Activated naive CD4-positive, alpha-beta T cell treated with anti-CD3 and anti-CD28 coated beads, Interleukin-2, amount 10 ng/mL, durations not matched to agents 7 days and 5 days (primary cell): ENCODE data around the gene LRRC8C.
A peak's percentile ranks its signal among the peaks of the same experiment; 100 is the strongest.
"Not testable (repeated sequence)": the region's sequence is repeated elsewhere in the genome, so short reads cannot be mapped to it uniquely, and the experiment has no call there.

Experiments used
- CTCF ChIA-PET: fragments of 350-600 bp; sonication (Branson Sonifier 250); formaldehyde crosslinking; loops from one replicate; lab custom pipeline; 2021; ENCODE audit warnings: antibody characterized with exemption; lab: Charles Lee
- DNase-seq: peaks from one replicate; pipeline ENCODE4 v3.0.0-alpha.2; 2020
- H3K27ac Mint-ChIP-seq: one replicate; pipeline ENCODE4 v1.8.0; 2021; ENCODE audit warnings: mild to moderate bottlenecking, moderate library complexity, mixed read lengths
- H3K27me3 Mint-ChIP-seq: one replicate; pipeline ENCODE4 v1.8.0; 2021; ENCODE audit warnings: mild to moderate bottlenecking, mixed read lengths
- H3K36me3 Mint-ChIP-seq: one replicate; pipeline ENCODE4 v1.8.0; 2021; ENCODE audit warnings: mixed read lengths
- H3K4me1 Mint-ChIP-seq: one replicate; pipeline ENCODE4 v1.8.0; 2021; ENCODE audit warnings: mixed read lengths
- H3K4me3 Mint-ChIP-seq: one replicate; pipeline ENCODE4 v1.8.0; 2021; ENCODE audit warnings: mild to moderate bottlenecking, moderate library complexity, mixed read lengths
- H3K9me3 Mint-ChIP-seq: one replicate; pipeline ENCODE4 v1.8.0; 2021; ENCODE audit warnings: mixed read lengths

LRRC8C gene

GRCh38 chr1:89699451-89699986 is 66.6 kb downstream of the LRRC8C start:
- Mint-ChIP-seq H3K27ac (peak overlapping the region; percentile 95), H3K9me3 (peaks cover 8% of the 10 kb centered on the region), H3K4me1 (peaks cover 81% of the 10 kb centered on the region), H3K27me3 (no peaks in the 10 kb centered on the region), H3K4me3 (no peak overlapping the region), H3K36me3 (peaks cover 81% of the 10 kb centered on the region)
- CTCF ChIA-PET, result interaction anchor here (1.0 to 2.2 kb wide), 2 partner anchors 20 to 63 kb away, joined by 4 read pairs; no protein-coding TSS in a partner anchor
- DNase-seq, result no peak

- no peak for DNase-seq
- peaks cover 8% of the 10 kb centered on the region for H3K9me3 Mint-ChIP-seq
- CTCF ChIA-PET, result interaction anchor here (1.4 kb wide), 1 partner anchor 61 kb away, joined by 4 read pairs; no protein-coding TSS in a partner anchor
These were observed 68.9 kb downstream of the LRRC8C start for GRCh38 chr1:89701746-89702241.

GRCh38 chr1:89702520-89703045 is 69.7 kb downstream of the LRRC8C start:
- H3K27ac Mint-ChIP-seq, result no peak overlapping the region
- peaks cover 8% of the 10 kb centered on the region for H3K9me3 Mint-ChIP-seq
- H3K36me3 Mint-ChIP-seq, result peaks cover 70% of the 10 kb centered on the region
- H3K4me1 Mint-ChIP-seq, result peaks cover 67% of the 10 kb centered on the region
- CTCF ChIA-PET, result interaction anchor here (1.3 kb wide), 1 partner anchor 11 kb away, joined by 4 read pairs; no protein-coding TSS in a partner anchor
- DNase-seq, result no peak
- H3K4me3 Mint-ChIP-seq, result no peak overlapping the region
- H3K27me3 Mint-ChIP-seq, result no peaks in the 10 kb centered on the region

More at GRCh38 chr1:89701746-89702241, 68.9 kb downstream of the LRRC8C start:
- Mint-ChIP-seq H3K36me3 (peaks cover 72% of the 10 kb centered on the region), H3K27ac (no peak overlapping the region), H3K27me3 (no peaks in the 10 kb centered on the region), H3K4me3 (no peak overlapping the region), H3K4me1 (peaks cover 72% of the 10 kb centered on the region)

- CTCF ChIA-PET, result interaction anchor here (1.3 kb wide), 1 partner anchor 10 kb away, joined by 4 read pairs; no protein-coding TSS in a partner anchor
- Mint-ChIP-seq H3K4me3 (no peak overlapping the region), H3K9me3 (peaks cover 8% of the 10 kb centered on the region), H3K27ac (no peak overlapping the region), H3K4me1 (peaks cover 61% of the 10 kb centered on the region), H3K36me3 (peaks cover 73% of the 10 kb centered on the region), H3K27me3 (no peaks in the 10 kb centered on the region)
- no peak for DNase-seq
These were observed 70.5 kb downstream of the LRRC8C start for GRCh38 chr1:89703469-89703868.

- no peaks in the 10 kb centered on the region for H3K27me3 Mint-ChIP-seq
- no peak overlapping the region for H3K4me3 Mint-ChIP-seq
- H3K27ac Mint-ChIP-seq, result no peak overlapping the region
- peaks cover 73% of the 10 kb centered on the region for H3K36me3 Mint-ChIP-seq
- H3K9me3 Mint-ChIP-seq, result peaks cover 7% of the 10 kb centered on the region
- CTCF ChIA-PET, result no interaction called here
- peaks cover 55% of the 10 kb centered on the region for H3K4me1 Mint-ChIP-seq
- no peak for DNase-seq
These were observed 71.1 kb downstream of the LRRC8C start for GRCh38 chr1:89704014-89704413.

- Mint-ChIP-seq H3K36me3 (peaks cover 69% of the 10 kb centered on the region), H3K4me1 (peaks cover 46% of the 10 kb centered on the region)
- CTCF ChIA-PET, H3K27me3 Mint-ChIP-seq, H3K4me3 Mint-ChIP-seq, H3K9me3 Mint-ChIP-seq, DNase-seq, H3K27ac Mint-ChIP-seq: not testable (repeated sequence)
These were observed 72.0 kb downstream of the LRRC8C start for GRCh38 chr1:89704885-89705284.

- Mint-ChIP-seq H3K4me3 (no peak overlapping the region), H3K4me1 (peaks cover 36% of the 10 kb centered on the region), H3K9me3 (peaks cover 7% of the 10 kb centered on the region), H3K36me3 (peaks cover 68% of the 10 kb centered on the region), H3K27me3 (no peaks in the 10 kb centered on the region), H3K27ac (peak overlapping the region; percentile 64)
- CTCF ChIA-PET, result interaction anchor here (0.5 kb wide), 1 partner anchor 167 kb away, joined by 3 read pairs; no protein-coding TSS in a partner anchor
- no peak for DNase-seq
These were observed 73.2 kb downstream of the LRRC8C start for GRCh38 chr1:89705901-89706699.

- Mint-ChIP-seq H3K4me3 (no peak overlapping the region), H3K9me3 (peaks cover 7% of the 10 kb centered on the region), H3K36me3 (peaks cover 63% of the 10 kb centered on the region), H3K4me1 (peaks cover 33% of the 10 kb centered on the region), H3K27ac (peak overlapping the region; percentile 64), H3K27me3 (no peaks in the 10 kb centered on the region)
- CTCF ChIA-PET, result no interaction called here
- DNase-seq, result no peak
These were observed 73.7 kb downstream of the LRRC8C start for GRCh38 chr1:89706700-89707012.

- peaks cover 20% of the 10 kb centered on the region for H3K4me1 Mint-ChIP-seq
- H3K27ac Mint-ChIP-seq, result no peak overlapping the region
- no peak for DNase-seq
- H3K9me3 Mint-ChIP-seq, result peaks cover 7% of the 10 kb centered on the region
- H3K4me3 Mint-ChIP-seq, result no peak overlapping the region
- peaks cover 66% of the 10 kb centered on the region for H3K36me3 Mint-ChIP-seq
- no peaks in the 10 kb centered on the region for H3K27me3 Mint-ChIP-seq
- CTCF ChIA-PET, result interaction anchor here (1.0 to 1.7 kb wide), 2 partner anchors 10 to 54 kb away, joined by 4 to 7 read pairs; no protein-coding TSS in a partner anchor
These were observed 75.9 kb downstream of the LRRC8C start for GRCh38 chr1:89708751-89709375.

- CTCF ChIA-PET, result no interaction called here
- Mint-ChIP-seq H3K36me3 (peaks cover 73% of the 10 kb centered on the region), H3K9me3 (no peaks in the 10 kb centered on the region), H3K27ac (no peak overlapping the region), H3K4me1 (peaks cover 13% of the 10 kb centered on the region), H3K4me3 (no peak overlapping the region), H3K27me3 (no peaks in the 10 kb centered on the region)
- no peak for DNase-seq
These were observed 77.7 kb downstream of the LRRC8C start for GRCh38 chr1:89710498-89711139.

- H3K27me3 Mint-ChIP-seq, result no peaks in the 10 kb centered on the region
- CTCF ChIA-PET, result no interaction called here
- peaks cover 75% of the 10 kb centered on the region for H3K36me3 Mint-ChIP-seq
- H3K4me1 Mint-ChIP-seq, result peaks cover 9% of the 10 kb centered on the region
- no peak overlapping the region for H3K4me3 Mint-ChIP-seq
- H3K9me3 Mint-ChIP-seq, result no peaks in the 10 kb centered on the region
- no peak for DNase-seq
- no peak overlapping the region for H3K27ac Mint-ChIP-seq
These were observed 78.3 kb downstream of the LRRC8C start for GRCh38 chr1:89711140-89711778.

GRCh38 chr1:89712420-89712819 is 79.5 kb downstream of the LRRC8C start:
- Mint-ChIP-seq H3K9me3 (no peaks in the 10 kb centered on the region), H3K4me3 (no peak overlapping the region), H3K27me3 (no peaks in the 10 kb centered on the region), H3K27ac (no peak overlapping the region), H3K4me1 (peaks cover 10% of the 10 kb centered on the region), H3K36me3 (peaks cover 73% of the 10 kb centered on the region)
- no peak for DNase-seq
- CTCF ChIA-PET, result interaction anchor here (1.7 kb wide), 1 partner anchor 50 kb away, joined by 7 read pairs; no protein-coding TSS in a partner anchor

GRCh38 chr1:89715677-89716076 is 82.8 kb downstream of the LRRC8C start:
- H3K4me1 Mint-ChIP-seq, result peaks cover 39% of the 10 kb centered on the region
- H3K4me3 Mint-ChIP-seq, result no peak overlapping the region
- H3K9me3 Mint-ChIP-seq, result no peaks in the 10 kb centered on the region
- CTCF ChIA-PET, result interaction anchor here (1.6 kb wide), 1 partner anchor 47 kb away, joined by 6 read pairs; no protein-coding TSS in a partner anchor
- DNase-seq, result no peak
- peaks cover 71% of the 10 kb centered on the region for H3K36me3 Mint-ChIP-seq
- no peak overlapping the region for H3K27ac Mint-ChIP-seq
- H3K27me3 Mint-ChIP-seq, result no peaks in the 10 kb centered on the region
